GM21423 (cell line): Measurements from ENCODE around the gene MACROH2A2.
"Not testable (repeated sequence)": the region's sequence is repeated elsewhere in the genome, so short reads cannot be mapped to it uniquely, and the experiment has no call there.

ENCODE experiments used
- ATAC-seq: cut with Tn5 transposase; IDR thresholded peaks from one replicate; pipeline ENCODE4 v1.9.1; 2021; ENCODE audit warnings: mild to moderate bottlenecking, moderate library complexity; ENCODE audit not compliant: unreplicated experiment

MACROH2A2 gene

DNA sequence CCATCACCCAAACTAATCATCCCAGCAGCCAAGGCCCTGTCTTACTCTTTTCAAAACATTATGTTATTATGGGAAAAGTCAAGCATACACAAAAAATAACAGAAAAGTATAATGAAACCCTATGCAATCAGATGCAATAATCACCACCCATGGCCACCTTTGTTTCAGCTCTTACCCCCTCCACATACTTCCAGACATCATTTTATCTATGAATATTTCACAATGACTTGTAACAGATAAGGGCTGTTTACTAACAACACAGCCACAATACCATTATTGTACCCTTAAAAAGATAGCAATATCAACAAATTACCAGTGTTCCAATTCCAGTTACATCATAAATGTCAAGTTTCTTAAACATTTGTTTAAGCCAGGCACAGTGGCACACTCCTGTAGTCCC is 44.8 kb downstream of the MACROH2A2 start:
- no peak for ATAC-seq

- ATAC-seq = no peak
These were observed 45.6 kb downstream of the MACROH2A2 start for GRCh38 chr10:70098271-70098670.

GRCh38 chr10:70101068-70101562 is 48.5 kb downstream of the MACROH2A2 start:
- ATAC-seq = not testable (repeated sequence)

DNA sequence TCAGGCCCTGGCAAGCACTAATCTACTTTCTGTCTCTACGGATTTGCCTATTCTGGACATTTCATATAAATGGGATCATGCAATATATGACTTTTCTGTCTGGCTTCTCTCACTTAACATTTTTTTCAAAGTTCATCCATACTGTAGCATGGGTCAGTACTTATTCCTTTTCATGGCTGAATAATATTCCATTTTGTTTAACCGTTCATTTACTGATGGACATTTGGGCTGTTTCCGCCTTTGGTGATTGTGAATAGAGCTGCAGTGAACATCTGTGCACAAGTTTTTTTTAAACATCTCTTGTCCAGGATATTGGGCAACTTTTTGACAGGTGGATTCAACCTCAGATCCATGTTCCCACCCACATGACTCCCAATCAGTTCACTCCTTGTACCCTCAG is 49.0 kb downstream of the MACROH2A2 start:
- ATAC-seq = no peak

DNA sequence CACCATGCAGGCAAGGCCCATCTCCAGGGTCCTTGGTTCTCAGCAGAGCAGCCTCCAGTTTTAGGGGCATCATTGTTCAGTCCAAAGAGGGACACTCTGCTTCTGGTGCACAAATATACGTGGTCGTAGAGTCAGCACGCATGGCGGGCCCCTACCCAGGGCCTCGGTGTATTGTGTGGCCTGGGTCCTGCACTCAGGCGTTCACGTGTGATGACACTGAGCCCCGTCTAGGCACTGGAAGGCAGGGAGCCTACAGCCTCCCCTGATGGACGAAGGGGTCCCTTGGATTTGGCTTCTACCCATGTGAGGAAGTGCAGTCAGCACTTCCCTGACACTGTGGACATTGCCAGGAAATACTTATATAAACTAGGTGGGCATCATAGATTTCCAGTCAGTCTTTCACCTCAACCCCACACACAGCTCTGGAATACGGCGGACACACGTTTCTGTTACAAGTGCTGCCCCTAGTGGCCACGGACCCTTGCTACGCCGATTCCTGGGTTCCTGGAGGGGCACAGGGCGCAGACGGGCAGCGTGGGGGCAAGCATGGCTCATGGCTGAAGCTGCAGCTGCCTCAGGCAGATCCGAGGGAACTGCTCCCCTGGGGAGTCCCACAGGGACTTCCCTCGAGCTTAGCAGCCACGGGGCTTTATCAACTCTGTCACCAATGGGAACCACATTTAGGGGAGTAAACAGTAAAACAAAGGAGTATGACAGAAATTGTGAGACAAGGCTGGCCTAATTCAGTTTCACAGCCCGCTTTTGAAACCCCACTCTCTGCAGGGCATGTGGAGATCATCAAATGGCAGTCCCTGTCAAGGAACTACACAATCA is 54.5 kb downstream of the MACROH2A2 start:
- ATAC-seq = peak; percentile 72

GRCh38 chr10:70109064-70109729 is 56.6 kb downstream of the MACROH2A2 start:
- ATAC-seq = no peak

DNA sequence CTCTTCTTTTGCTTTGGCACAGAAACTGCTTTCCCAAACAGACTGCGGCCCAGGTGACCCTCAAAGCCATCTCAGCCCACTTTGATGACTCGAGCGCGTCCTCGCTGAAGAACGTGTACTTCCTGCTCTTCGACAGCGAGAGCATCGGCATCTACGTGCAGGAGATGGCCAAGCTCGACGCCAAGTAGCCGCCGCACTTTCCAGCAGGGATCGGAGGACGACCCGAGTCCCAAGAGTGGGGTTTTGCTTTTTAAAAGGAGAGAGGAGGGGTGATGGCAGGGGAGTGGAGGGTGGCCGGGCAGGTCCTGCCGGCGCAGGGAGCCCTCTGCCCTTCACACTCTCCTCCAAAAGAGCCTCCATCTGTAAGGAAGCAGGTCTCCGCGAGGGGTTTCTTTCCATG is 58.9 kb downstream of the MACROH2A2 start:
- no peak for ATAC-seq

DNA sequence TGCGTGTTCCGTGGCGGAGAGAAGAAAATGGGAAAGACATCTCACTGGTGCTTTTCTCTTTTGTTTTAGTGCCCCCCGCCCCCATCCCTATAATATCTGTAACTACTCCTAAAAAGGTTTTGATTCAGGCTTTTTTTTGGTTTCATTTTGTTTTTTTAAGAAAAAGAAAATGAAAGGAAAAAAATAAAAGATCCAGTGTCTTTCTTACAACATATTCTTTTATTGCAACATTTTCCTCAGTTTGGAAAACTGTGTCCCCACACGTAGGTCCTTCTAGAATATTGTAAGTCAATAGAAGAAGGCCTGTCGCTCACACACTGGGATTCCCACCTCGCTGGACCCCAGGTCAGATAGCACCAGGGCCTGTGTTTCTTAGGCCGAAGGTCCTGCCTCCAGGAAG is 59.4 kb downstream of the MACROH2A2 start:
- ATAC-seq = no peak

GRCh38 chr10:70114902-70115301 is 62.3 kb downstream of the MACROH2A2 start:
- no peak for ATAC-seq

DNA sequence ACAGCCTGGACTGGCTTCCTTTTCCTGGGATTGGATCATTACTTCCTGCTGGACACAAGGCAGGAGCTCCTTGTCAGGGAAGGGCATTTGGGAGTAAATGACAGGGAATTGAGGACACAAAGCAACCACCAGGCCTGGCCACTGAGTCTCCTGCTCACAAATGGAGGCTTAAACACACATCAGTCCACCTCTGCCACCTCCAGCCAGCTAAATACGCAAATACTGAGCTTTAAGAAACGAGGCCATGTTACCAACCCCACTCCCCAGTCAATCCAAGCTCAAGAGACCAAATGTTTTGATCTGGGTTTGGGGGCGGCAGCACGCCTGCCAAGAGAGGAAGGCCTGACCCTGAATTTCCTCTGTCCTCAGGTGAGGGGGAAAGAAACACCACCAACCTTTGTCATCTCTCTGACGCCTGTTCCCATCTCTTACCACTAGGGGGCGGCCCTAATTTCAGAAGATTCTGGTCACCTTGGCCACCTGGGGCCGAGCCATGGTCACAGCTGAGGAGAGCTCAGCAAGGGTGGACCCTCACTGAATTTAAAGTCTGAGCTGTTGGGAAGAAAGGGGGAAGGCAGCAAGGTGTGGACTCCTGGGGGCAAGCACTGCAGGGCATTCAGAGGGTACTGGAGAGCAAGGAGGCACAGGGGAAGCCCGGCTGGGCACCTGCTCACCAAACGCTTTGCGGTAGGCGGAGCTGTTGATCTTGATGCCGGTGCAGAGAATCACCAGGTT is 63.5 kb downstream of the MACROH2A2 start:
- no peak for ATAC-seq

DNA sequence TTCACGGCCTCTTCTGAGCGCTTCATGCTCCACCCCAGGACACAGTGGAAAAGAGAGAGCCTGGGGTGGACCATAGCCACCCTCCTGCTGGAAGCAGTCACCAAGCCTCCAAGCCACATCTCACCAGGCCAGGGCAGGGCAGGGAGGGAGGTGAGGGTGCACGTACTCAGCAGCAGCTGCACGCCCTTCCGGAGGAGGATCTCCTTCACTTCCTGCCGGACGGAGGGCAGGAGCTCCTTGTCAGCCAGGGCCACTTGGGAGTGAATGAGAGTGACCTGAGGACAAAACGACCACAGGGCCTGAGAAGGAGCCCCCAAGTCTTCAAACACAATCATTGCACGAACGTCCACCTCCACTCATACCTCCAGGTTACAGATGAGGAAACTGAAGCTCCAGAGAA is 65.0 kb downstream of the MACROH2A2 start:
- no peak for ATAC-seq

DNA sequence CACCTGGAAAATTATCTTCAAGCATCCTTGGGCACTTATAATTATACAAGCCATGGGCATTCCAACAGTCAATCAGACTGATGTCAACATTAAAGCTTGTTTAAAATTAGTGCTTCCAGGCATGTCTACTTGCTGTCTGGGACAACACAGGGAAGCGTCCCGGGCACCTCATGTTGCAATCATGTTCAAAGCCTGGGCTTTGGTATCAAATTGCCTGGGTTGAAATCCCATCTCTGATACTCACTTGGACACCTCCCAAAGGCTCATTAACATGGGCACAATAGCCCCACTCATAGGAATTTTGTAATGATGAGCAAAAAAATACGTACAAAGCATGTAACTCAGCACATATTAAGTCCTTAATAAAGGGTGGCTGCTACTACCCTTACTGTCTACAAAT is 65.5 kb downstream of the MACROH2A2 start:
- ATAC-seq = no peak

GRCh38 chr10:70119197-70119596 is 66.6 kb downstream of the MACROH2A2 start:
- ATAC-seq = no peak

DNA sequence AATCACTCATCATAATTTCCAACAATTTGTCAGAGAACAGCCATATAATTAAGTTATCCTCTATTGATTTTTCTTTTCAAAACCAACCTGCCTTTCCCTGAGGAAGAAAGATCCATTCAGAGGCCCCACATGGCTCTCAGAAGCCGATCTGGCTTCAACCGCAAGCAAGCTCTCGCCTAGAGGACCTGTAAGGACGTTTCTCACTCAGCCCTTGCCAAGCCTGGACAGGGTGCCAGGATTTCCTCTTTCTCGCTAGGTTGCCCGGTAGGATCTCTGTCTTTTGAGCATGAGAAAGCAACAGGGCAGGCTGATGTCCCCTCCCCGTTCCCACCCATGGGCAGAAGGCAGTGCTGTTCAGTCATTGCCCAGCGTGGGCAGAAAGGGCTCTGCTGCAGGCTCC is 67.0 kb downstream of the MACROH2A2 start:
- no peak for ATAC-seq

DNA sequence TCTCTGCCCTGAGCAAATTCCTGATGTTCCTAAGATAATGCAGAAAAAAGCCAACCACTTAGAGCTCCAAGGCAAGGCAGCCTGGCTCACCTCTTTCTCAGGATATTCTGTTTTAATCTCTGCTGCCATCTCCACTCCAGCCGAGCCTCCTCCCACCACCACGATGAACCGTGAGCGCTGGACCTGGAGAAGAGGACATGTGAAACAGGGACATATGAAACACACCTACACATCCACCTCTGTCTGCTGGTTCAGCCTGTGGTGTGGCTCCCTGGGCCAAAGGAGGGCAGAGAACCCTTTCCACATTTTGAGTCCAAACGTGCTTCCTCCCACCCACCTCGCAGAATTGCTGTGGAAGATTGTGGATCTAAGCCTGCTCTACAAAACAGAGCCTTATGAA is 67.8 kb downstream of the MACROH2A2 start:
- ATAC-seq = no peak

- no peak for ATAC-seq
These were observed 68.8 kb downstream of the MACROH2A2 start for GRCh38 chr10:70121281-70121949.

- no peak for ATAC-seq
These were observed 70.1 kb downstream of the MACROH2A2 start for GRCh38 chr10:70122742-70123141.

DNA sequence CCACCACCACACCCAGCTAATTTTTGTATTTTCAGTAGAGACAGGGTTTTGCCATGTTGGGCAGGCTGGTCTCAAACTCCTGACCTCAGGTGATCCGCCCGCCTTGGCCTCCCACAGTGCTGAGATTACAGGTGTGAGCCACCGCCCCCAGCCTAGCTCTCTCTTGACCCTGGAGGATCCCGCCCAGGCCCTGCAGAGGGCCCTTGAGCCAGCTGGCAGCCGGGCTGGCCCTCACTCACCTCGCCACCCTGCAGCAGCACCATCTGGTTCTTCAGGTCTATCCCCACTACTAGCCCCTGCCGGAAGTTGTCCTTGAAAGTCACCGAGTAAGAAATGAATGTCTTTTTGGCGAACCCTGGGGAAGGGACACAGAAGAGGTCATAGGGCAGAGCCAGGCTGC is 70.5 kb downstream of the MACROH2A2 start:
- ATAC-seq = not testable (repeated sequence)

DNA sequence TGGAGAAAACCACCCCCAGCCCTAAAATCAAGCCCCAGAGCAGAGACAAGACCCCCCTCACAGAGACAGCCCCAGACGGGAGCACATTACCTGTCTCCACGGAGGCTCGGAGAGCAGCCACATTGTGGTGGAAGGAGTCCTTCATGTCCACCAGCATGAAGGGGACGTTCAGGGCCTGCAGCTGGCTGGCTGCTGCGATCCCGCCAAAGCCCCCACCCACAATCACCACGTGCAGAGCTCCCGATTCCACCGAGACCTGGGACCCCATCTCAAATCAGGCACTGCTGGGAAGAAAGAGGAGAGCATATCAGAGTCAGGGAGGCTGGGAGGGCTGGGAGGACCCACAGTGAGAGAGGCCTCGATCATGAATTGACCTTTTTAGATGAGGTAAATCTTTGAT is 71.2 kb downstream of the MACROH2A2 start:
- no peak for ATAC-seq

- ATAC-seq = no peak
These were observed 71.8 kb downstream of the MACROH2A2 start for GRCh38 chr10:70124415-70124814.

- ATAC-seq = no peak
These were observed 72.3 kb downstream of the MACROH2A2 start for GRCh38 chr10:70124918-70125317.
